HCT116 (cell line): ENCODE measurements around the gene WWTR1. TPM values are rescaled to one million over a fixed set of nuclear protein-coding genes. Genes with fewer than 3 reads are reported as not detected.

ENCODE experiments used
- ATAC-seq: fragments of 200-7000 bp; cut with Tn5 transposase; 2 replicates; pipeline ENCODE4 v1.9.1; 2020; ENCODE audit warnings: mild to moderate bottlenecking, moderate library complexity
- BruUV-seq: library from RNA; stranded (reverse); fragments of 400-500 nt; replicated peaks from 2 replicates; lab custom pipeline; 2021; lab: Mats Ljungman, UMichigan
- CTCF ChIA-PET: fragments of 300-600 bp; sonication (Branson Sonifier 250); formaldehyde crosslinking; loops from one replicate; lab custom pipeline; 2021; ENCODE audit warnings: antibody characterized with exemption; lab: Charles Lee
- POLR2A ChIA-PET: fragments of 300-600, 350-600 bp; sonication (Branson Sonifier 250); formaldehyde crosslinking; loops from one replicate; lab custom pipeline; 2021; ENCODE audit warnings: antibody characterized with exemption; lab: Charles Lee
- RAD21 ChIA-PET, 2 experiments: fragments of 300-600 bp; sonication (Branson Sonifier 250); formaldehyde crosslinking; loops; one replicate each; lab custom pipeline; 2023; ENCODE audit warnings: low total read pairs in 2 of 2; ENCODE audit not compliant: uncharacterized antibody in 2 of 2, unreplicated experiment in 2 of 2, low non-redundant PET in 1 of 2; lab: Charles Lee
- DNase-seq: peaks from one replicate; pipeline ENCODE4 v3.0.0-alpha.2; 2010; ENCODE audit warnings: low read depth, low spot score
- H2AFZ ChIP-seq: fragments of 200-600 bp; shearing (Covaris generic), sonication (generic); 2 replicates; pipeline ENCODE4 v1.6.1; 2017; ENCODE audit warnings: low read depth, mixed run types, mixed read lengths, antibody characterized with exemption, low read length; ENCODE audit not compliant: poor library complexity, severe bottlenecking
- H3K27ac ChIP-seq: 2 replicates; pipeline ENCODE4 v1.5.1; 2012; ENCODE audit warnings: low read depth, low read length
- H3K27me3 ChIP-seq: fragments of 200-600 bp; sonication (generic); 2 replicates; pipeline ENCODE4 v1.6.1; 2016; ENCODE audit warnings: mixed run types, low read length, mixed read lengths; ENCODE audit not compliant: insufficient read depth
- H3K36me3 ChIP-seq, 2 experiments: fragments of 200-500 bp in 1 of 2; fragments of 200-600 bp in 1 of 2; sonication (Bioruptor generic) in 1 of 2; sonication (generic) in 1 of 2; 2 replicates each; pipeline versions ENCODE4 v1.5.1 to v1.6.1; 2014 to 2016; ENCODE audit warnings: low read length in 2 of 2, inconsistent platforms in 1 of 2, mixed read lengths in 1 of 2, mixed run types in 1 of 2; ENCODE audit not compliant: insufficient read depth in 2 of 2, control insufficient read depth in 1 of 2
- H3K4me1 ChIP-seq, 2 experiments: fragments of 200-600 bp in 1 of 2; sonication (generic) in 1 of 2; 2 replicates each; pipeline versions ENCODE4 v1.5.1 to v1.6.1; 2012 to 2017; ENCODE audit warnings: low read length in 2 of 2, inconsistent platforms in 1 of 2, mild to moderate bottlenecking in 1 of 2, mixed read lengths in 1 of 2, mixed run types in 1 of 2, moderate library complexity in 1 of 2; ENCODE audit not compliant: insufficient read depth in 2 of 2, control insufficient read depth in 1 of 2
- H3K4me2 ChIP-seq: fragments of 200-600 bp; sonication (generic); 2 replicates; pipeline ENCODE4 v1.6.1; 2017; ENCODE audit warnings: mixed run types, low read length, mixed read lengths
- H3K4me3 ChIP-seq, 2 experiments: fragments of 200-600 bp in 1 of 2; sonication (generic) in 1 of 2; replicated peaks in 1 of 2; 2 replicates each; pipeline ENCODE4 v1.5.1; 2011 to 2016; ENCODE audit warnings: low read length in 2 of 2, control low read depth in 1 of 2, low read depth in 1 of 2, mild to moderate bottlenecking in 1 of 2, mixed read lengths in 1 of 2, mixed run types in 1 of 2
- H3K79me2 ChIP-seq: fragments of 200-600 bp; sonication (generic); 2 replicates; pipeline ENCODE4 v1.6.1; 2017; ENCODE audit warnings: mild to moderate bottlenecking, mixed run types, low read length, moderate library complexity, mixed read lengths; ENCODE audit not compliant: insufficient read depth
- H3K9ac ChIP-seq: fragments of 200-600 bp; sonication (generic); 2 replicates; pipeline ENCODE4 v1.6.1; 2016; ENCODE audit warnings: low read length, mixed read lengths
- H3K9me2 ChIP-seq: fragments of 200-600 bp; sonication (generic), shearing (Covaris generic); 2 replicates; pipeline ENCODE4 v1.6.1; 2017; ENCODE audit warnings: mixed run types, mild to moderate bottlenecking, moderate library complexity; ENCODE audit not compliant: insufficient read depth
- H3K9me3 ChIP-seq, 2 experiments: fragments of 200-500 bp in 1 of 2; fragments of 200-600 bp in 1 of 2; sonication (Bioruptor generic) in 1 of 2; sonication (generic) in 1 of 2; 2 replicates each; pipeline ENCODE4 v1.6.1; 2014 to 2017; ENCODE audit warnings: low read length in 2 of 2, mixed read lengths in 2 of 2, inconsistent platforms in 1 of 2, low read depth in 1 of 2, mild to moderate bottlenecking in 1 of 2, mixed run types in 1 of 2, moderate library complexity in 1 of 2; ENCODE audit not compliant: control insufficient read depth in 1 of 2, insufficient read depth in 1 of 2
- H4K20me1 ChIP-seq: fragments of 200-600 bp; sonication (generic), shearing (Covaris generic); 2 replicates; pipeline ENCODE4 v1.6.1; 2017; ENCODE audit warnings: mixed run types, mild to moderate bottlenecking, moderate library complexity; ENCODE audit not compliant: insufficient read depth
- ATF3 ChIP-seq: IDR thresholded peaks from 2 replicates; pipeline ENCODE4 v1.6.1; 2012
- CTCF ChIP-seq, 3 experiments: fragments of 200-600 bp in 1 of 3; sonication (generic) in 1 of 3; IDR thresholded peaks in 2 of 3; conservative IDR thresholded peaks in 1 of 3; 2 replicates each; pipeline ENCODE4 v1.5.1; 2012 to 2017; ENCODE audit warnings: low read depth in 2 of 3, low read length in 2 of 3, antibody characterized with exemption in 1 of 3, borderline replicate concordance in 1 of 3, control low read depth in 1 of 3, mild to moderate bottlenecking in 1 of 3, mixed read lengths in 1 of 3, mixed run types in 1 of 3, moderate library complexity in 1 of 3; ENCODE audit not compliant: insufficient read depth in 1 of 3
- EGR1 ChIP-seq: IDR thresholded peaks from 2 replicates; pipeline ENCODE4 v1.6.1; 2012; ENCODE audit warnings: low read depth
- ELF1 ChIP-seq: IDR thresholded peaks from 2 replicates; pipeline ENCODE4 v1.6.1; 2012; ENCODE audit warnings: low read depth, borderline replicate concordance
- EZH2 ChIP-seq: fragments of 200-600 bp; sonication (generic); IDR thresholded peaks from 2 replicates; pipeline ENCODE4 v1.6.1; 2017; ENCODE audit warnings: antibody characterized with exemption, mixed run types
- FOSL1 ChIP-seq: IDR thresholded peaks from 2 replicates; pipeline ENCODE4 v1.6.1; 2012; ENCODE audit warnings: low read depth
- JUND ChIP-seq: IDR thresholded peaks from 2 replicates; pipeline ENCODE4 v1.6.1; 2012
- MAX ChIP-seq: IDR thresholded peaks from 2 replicates; pipeline ENCODE4 v1.6.1; 2012
- POLR2A ChIP-seq: IDR thresholded peaks from 2 replicates; pipeline ENCODE4 v1.7.0; 2011; ENCODE audit warnings: borderline replicate concordance; ENCODE audit not compliant: insufficient read depth, insufficient read length; ENCODE audit errors: extremely low read depth
- RAD21 ChIP-seq: IDR thresholded peaks from 2 replicates; pipeline ENCODE4 v1.6.1; 2012; ENCODE audit warnings: low read depth, mild to moderate bottlenecking
- REST ChIP-seq: IDR thresholded peaks from 2 replicates; pipeline ENCODE4 v1.6.1; 2012; ENCODE audit warnings: low read depth
- SRF ChIP-seq: IDR thresholded peaks from 2 replicates; pipeline ENCODE4 v1.6.1; 2012; ENCODE audit warnings: low read depth
- TCF7L2 ChIP-seq: IDR thresholded peaks from 2 replicates; pipeline ENCODE4 v1.7.0; 2011; ENCODE audit warnings: borderline replicate concordance, inconsistent platforms; ENCODE audit not compliant: insufficient read depth, insufficient read length; ENCODE audit errors: extremely low read depth
- ZBTB33 ChIP-seq: IDR thresholded peaks from 2 replicates; pipeline ENCODE4 v1.6.1; 2011; ENCODE audit warnings: mild to moderate bottlenecking, low read length, moderate library complexity; ENCODE audit not compliant: insufficient replicate concordance; ENCODE audit errors: extremely low read depth
- ZNF274 ChIP-seq: fragments of 200-500 bp; sonication (Bioruptor generic); IDR thresholded peaks from 2 replicates; pipeline ENCODE4 v1.6.1; 2014; ENCODE audit warnings: mild to moderate bottlenecking, low read depth, low read length, inconsistent platforms
- intact Hi-C: fragments of 100-400 bp; cut with micrococcal nuclease; formaldehyde crosslinking; loops from 2 replicates; pipeline ENCODE4 v1.10.0; 2022
- total RNA-seq: library from RNA; stranded (reverse); gene quantifications from one replicate; pipeline ENCODE4 v1.2.1, GENCODE V29; 2021; ENCODE audit not compliant: unreplicated experiment

Gene WWTR1
- total RNA-seq, 1 experiment from 2014 or later, result 46.9 TPM

- H3K27me3 ChIP-seq, result no peaks in the 10 kb centered on the region
- H3K9ac ChIP-seq, result no peak overlapping the region
- H4K20me1 ChIP-seq, result no peaks in the 10 kb centered on the region
- TF ChIP-seq REST, result no peak
- TF ChIP-seq RAD21, result no peak
- TF ChIP-seq FOSL1, result no peak
- TF ChIP-seq POLR2A, result no peak
- TF ChIP-seq MAX, result no peak
- no peak for TF ChIP-seq JUND
- no peak for TF ChIP-seq EGR1
- TF ChIP-seq ATF3, result no peak
- no peak for TF ChIP-seq ZBTB33
- no peak for TF ChIP-seq ELF1
- TF ChIP-seq CTCF (IDR thresholded peaks at IDR 0.05 in 2 of 3, conservative IDR thresholded peaks at IDR 0.05 in 1 of 3; ENCODE audit: borderline replicate concordance in 1 of 3, insufficient read depth in 1 of 3, low read depth in 2 of 3, low read length in 2 of 3), result no peak
- no peak for TF ChIP-seq SRF
- TF ChIP-seq TCF7L2, result no peak
- TF ChIP-seq ZNF274, result no peak
- no peak for TF ChIP-seq EZH2
- no peaks in the 10 kb centered on the region for H3K36me3 ChIP-seq
- no peak overlapping the region for H2AFZ ChIP-seq
- ChIA-PET RAD21 (interaction anchor here in 1 of 2 experiments (0.7 kb wide), 1 partner anchor 12 kb away, joined by 4 read pairs; no protein-coding TSS in a partner anchor), CTCF (no interaction called here), POLR2A (no interaction called here)
- H3K4me3 ChIP-seq, result no peak overlapping the region
- H3K9me3 ChIP-seq, result no peaks in the 10 kb centered on the region
- DNase-seq (no peak), ATAC-seq (no peak)
- H3K9me2 ChIP-seq, result no peaks in the 10 kb centered on the region
- H3K27ac ChIP-seq, result no peak overlapping the region
- peaks cover 26 to 43% of the 10 kb centered on the region in 2 experiments for H3K4me1 ChIP-seq
- H3K79me2 ChIP-seq, result peaks cover 69% of the 10 kb centered on the region
- intact Hi-C loops, result no loop called here
- no peak overlapping the region for H3K4me2 ChIP-seq
- no TSS peak for BruUV-seq
Observed at GRCh38 chr3:149621218-149622005, 36.4 kb downstream of the WWTR1 start.
